HepG2 (cell line): ENCODE measurements around the gene RCOR1. TPM values are rescaled to one million over a fixed set of nuclear protein-coding genes. Genes with fewer than 3 reads are reported as not detected.
A peak's percentile ranks its signal among the peaks of the same experiment; 100 is the strongest.

Experiments used
- DNMT1 ChIP-seq: sonication (generic); formaldehyde crosslinking; IDR thresholded peaks from 2 replicates; pipeline ENCODE4 v1.5.1; 2020; ENCODE audit warnings: mild to moderate bottlenecking, missing genetic modification reagents
- HBP1 ChIP-seq: IDR thresholded peaks from 2 replicates; pipeline ENCODE4 v1.6.1; 2016; ENCODE audit warnings: low read depth, control low read depth
- ISX ChIP-seq: sonication (generic); formaldehyde crosslinking; conservative IDR thresholded peaks from 2 replicates; pipeline ENCODE4 v1.5.0; 2020; ENCODE audit warnings: missing genetic modification reagents
- MAFG ChIP-seq: sonication (generic); formaldehyde crosslinking; IDR thresholded peaks from 2 replicates; pipeline ENCODE4 v1.5.1; 2020; ENCODE audit warnings: mild to moderate bottlenecking, missing genetic modification reagents
- RCOR2 ChIP-seq: IDR thresholded peaks from 2 replicates; pipeline ENCODE4 v1.6.1; 2016; ENCODE audit warnings: missing biosample characterization, missing genetic modification reagents
- RXRB ChIP-seq: IDR thresholded peaks from 2 replicates; pipeline ENCODE4 v1.6.1; 2016; ENCODE audit warnings: borderline replicate concordance, missing genetic modification reagents, missing compliant biosample characterization
- ZBTB43 ChIP-seq: sonication (generic); formaldehyde crosslinking; conservative IDR thresholded peaks from 2 replicates; pipeline ENCODE4 v1.4.0; 2020; ENCODE audit warnings: missing genetic modification reagents
- ZGPAT ChIP-seq: IDR thresholded peaks from 2 replicates; pipeline ENCODE4 v1.6.1; 2016; ENCODE audit warnings: mild to moderate bottlenecking
- ZMYM3 ChIP-seq: sonication (generic); formaldehyde crosslinking; IDR thresholded peaks from 2 replicates; pipeline ENCODE4 v1.5.1; 2020; ENCODE audit warnings: mild to moderate bottlenecking, missing genetic modification reagents
- ZNF460 ChIP-seq: sonication (generic); formaldehyde crosslinking; IDR thresholded peaks from 2 replicates; pipeline ENCODE4 v1.5.1; 2020; ENCODE audit warnings: missing genetic modification reagents, mild to moderate bottlenecking, borderline replicate concordance
- ZNF496 ChIP-seq: sonication (generic); formaldehyde crosslinking; IDR thresholded peaks from 2 replicates; pipeline ENCODE4 v1.8.1; 2023; ENCODE audit warnings: mild to moderate bottlenecking, moderate library complexity, missing genetic modification reagents; ENCODE audit not compliant: insufficient replicate concordance
- ZNF556 ChIP-seq: sonication (generic); formaldehyde crosslinking; IDR thresholded peaks from 2 replicates; pipeline ENCODE4 v1.4.0; 2020; ENCODE audit warnings: mild to moderate bottlenecking, missing genetic modification reagents, borderline replicate concordance
- ZNF569 ChIP-seq: sonication (generic); formaldehyde crosslinking; IDR thresholded peaks from 2 replicates; pipeline ENCODE4 v1.5.0; 2020; ENCODE audit warnings: mild to moderate bottlenecking, missing genetic modification reagents, moderate library complexity, borderline replicate concordance
- polyA plus RNA-seq, 8 experiments: library from polyadenylated mRNA; depleted of rRNA in 3 of 8; stranded (reverse) in 7 of 8; unstranded in 1 of 8; fragments of >200 nt; fragmentation: Illumina TruSeq in 4 of 8; extraction: Trizol in 4 of 8; gene quantifications; 2 replicates each; pipeline versions ENCODE4 v1.2.1 to v1.2.3, GENCODE V29; 2011 to 2016; ENCODE audit warnings: low read depth in 4 of 8, missing spikeins in 1 of 8, mixed read lengths in 1 of 8; ENCODE audit not compliant: insufficient read depth in 1 of 8
- total RNA-seq, 5 experiments: library from RNA; depleted of rRNA; stranded (reverse); fragments of >200 nt; fragmentation: Illumina TruSeq; extraction: Trizol; gene quantifications; 2 replicates each; pipeline ENCODE4 v1.2.3, GENCODE V29; 2016; ENCODE audit warnings: low read depth in 1 of 5
- TF ChIP-seq, protein P1 (sequence below): sonication (generic); formaldehyde crosslinking; IDR thresholded peaks from 2 replicates; pipeline ENCODE4 v1.4.0; 2020; ENCODE audit warnings: missing genetic modification reagents
- TF ChIP-seq, protein P2 (sequence below): sonication (generic); formaldehyde crosslinking; IDR thresholded peaks from 2 replicates; pipeline ENCODE4 v1.4.0; 2020; ENCODE audit warnings: missing genetic modification reagents
- TF ChIP-seq, protein P3 (sequence below): sonication (generic); formaldehyde crosslinking; IDR thresholded peaks from 2 replicates; pipeline ENCODE4 v1.4.0; 2020; ENCODE audit warnings: missing genetic modification reagents

The RCOR1 gene
- total and polyA plus RNA-seq, 2 of the 13 experiments (the other 11 are each of a cell fraction or from before 2014, with no cell fraction given), result 10.2 to 11.1 TPM

DNA sequence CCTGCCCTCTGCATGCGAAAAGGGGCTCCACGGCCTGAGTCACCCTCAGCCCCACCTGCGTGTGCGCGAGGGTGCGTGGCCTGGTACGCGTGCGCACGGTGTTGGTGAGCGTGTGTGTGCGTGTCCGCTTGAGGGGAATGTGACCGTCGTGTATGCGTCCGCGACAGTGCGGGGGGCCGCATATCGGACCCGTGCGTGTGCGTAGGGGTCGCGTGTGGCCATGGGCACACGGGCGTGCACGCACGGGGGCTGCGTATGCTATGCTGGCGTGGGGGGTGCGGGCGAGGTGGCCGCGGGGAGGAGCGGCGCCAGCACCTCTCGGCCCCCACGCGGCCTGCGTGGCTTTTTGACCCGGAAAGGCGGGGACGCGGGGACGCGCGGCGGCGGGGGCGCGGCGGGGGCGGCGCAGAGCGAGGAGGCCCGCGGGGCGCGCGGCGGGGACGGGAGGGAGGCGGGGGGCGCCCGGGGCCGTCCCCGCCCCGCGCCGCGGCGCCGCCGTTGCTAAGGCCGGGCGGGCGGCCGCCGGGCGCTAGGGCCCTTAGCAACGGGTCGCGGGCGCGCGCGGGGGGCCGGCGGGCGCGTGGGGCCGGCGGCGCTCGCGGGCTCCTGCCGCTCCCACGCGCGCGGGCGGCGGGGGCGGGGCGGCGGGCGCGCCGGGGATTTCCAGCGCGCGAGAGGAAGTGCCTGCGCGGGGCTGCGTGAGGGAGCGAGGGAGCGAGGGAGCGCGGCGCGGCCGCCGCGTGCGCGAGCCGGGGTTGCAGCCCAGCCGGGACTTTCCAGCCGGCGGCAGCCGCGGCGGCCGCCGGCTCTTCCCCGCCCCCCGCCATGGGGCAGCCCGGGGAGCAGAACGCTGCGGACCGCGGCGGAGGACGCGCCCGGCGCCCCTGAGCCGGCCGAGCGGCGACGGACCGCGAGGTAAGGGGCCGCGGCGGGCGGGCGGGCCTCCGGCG is 184.6 kb downstream of the RCOR1 start, which contains the start of gene TRAF3 (continued):
- TF ChIP-seq, protein P1, sequence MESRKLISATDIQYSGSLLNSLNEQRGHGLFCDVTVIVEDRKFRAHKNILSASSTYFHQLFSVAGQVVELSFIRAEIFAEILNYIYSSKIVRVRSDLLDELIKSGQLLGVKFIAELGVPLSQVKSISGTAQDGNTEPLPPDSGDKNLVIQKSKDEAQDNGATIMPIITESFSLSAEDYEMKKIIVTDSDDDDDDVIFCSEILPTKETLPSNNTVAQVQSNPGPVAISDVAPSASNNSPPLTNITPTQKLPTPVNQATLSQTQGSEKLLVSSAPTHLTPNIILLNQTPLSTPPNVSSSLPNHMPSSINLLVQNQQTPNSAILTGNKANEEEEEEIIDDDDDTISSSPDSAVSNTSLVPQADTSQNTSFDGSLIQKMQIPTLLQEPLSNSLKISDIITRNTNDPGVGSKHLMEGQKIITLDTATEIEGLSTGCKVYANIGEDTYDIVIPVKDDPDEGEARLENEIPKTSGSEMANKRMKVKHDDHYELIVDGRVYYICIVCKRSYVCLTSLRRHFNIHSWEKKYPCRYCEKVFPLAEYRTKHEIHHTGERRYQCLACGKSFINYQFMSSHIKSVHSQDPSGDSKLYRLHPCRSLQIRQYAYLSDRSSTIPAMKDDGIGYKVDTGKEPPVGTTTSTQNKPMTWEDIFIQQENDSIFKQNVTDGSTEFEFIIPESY (CRISPR knock-in tag), result peak; percentile 94
- TF ChIP-seq MAFG (CRISPR knock-in tag), result no peak
- TF ChIP-seq DNMT1 (CRISPR knock-in tag), result peak; percentile 91; the same call in 1 of the 2 replicates
- 0 out of 2 replicates have a peak, but pooled peaks have one; percentile 6 for TF ChIP-seq ZGPAT (CRISPR knock-in tag)
- no peak for TF ChIP-seq RXRB
- TF ChIP-seq, protein P2, sequence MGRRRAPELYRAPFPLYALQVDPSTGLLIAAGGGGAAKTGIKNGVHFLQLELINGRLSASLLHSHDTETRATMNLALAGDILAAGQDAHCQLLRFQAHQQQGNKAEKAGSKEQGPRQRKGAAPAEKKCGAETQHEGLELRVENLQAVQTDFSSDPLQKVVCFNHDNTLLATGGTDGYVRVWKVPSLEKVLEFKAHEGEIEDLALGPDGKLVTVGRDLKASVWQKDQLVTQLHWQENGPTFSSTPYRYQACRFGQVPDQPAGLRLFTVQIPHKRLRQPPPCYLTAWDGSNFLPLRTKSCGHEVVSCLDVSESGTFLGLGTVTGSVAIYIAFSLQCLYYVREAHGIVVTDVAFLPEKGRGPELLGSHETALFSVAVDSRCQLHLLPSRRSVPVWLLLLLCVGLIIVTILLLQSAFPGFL (CRISPR knock-in tag), result no peak
- TF ChIP-seq RCOR2, result no peak
- TF ChIP-seq ZNF556 (CRISPR knock-in tag), result 0 out of 2 replicates have a peak, but pooled peaks have one; percentile 40
- TF ChIP-seq, protein P3, sequence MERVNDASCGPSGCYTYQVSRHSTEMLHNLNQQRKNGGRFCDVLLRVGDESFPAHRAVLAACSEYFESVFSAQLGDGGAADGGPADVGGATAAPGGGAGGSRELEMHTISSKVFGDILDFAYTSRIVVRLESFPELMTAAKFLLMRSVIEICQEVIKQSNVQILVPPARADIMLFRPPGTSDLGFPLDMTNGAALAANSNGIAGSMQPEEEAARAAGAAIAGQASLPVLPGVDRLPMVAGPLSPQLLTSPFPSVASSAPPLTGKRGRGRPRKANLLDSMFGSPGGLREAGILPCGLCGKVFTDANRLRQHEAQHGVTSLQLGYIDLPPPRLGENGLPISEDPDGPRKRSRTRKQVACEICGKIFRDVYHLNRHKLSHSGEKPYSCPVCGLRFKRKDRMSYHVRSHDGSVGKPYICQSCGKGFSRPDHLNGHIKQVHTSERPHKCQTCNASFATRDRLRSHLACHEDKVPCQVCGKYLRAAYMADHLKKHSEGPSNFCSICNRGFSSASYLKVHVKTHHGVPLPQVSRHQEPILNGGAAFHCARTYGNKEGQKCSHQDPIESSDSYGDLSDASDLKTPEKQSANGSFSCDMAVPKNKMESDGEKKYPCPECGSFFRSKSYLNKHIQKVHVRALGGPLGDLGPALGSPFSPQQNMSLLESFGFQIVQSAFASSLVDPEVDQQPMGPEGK, result peak; percentile 23; the same call in 1 of the 2 replicates
- 0 out of 2 replicates have a peak, but pooled peaks have one; percentile 27 for TF ChIP-seq ZMYM3
- TF ChIP-seq HBP1, result no peak
- TF ChIP-seq ISX (CRISPR knock-in tag), result no peak
- TF ChIP-seq ZNF460, result no peak
- no peak for TF ChIP-seq ZNF496 (CRISPR knock-in tag)
- TF ChIP-seq ZNF569, result no peak
- no peak for TF ChIP-seq ZBTB43 (CRISPR knock-in tag)
